CD8-positive, alpha-beta memory T cell (primary cell): Measurements from ENCODE around the gene APIP. TPM values are rescaled to one million over a fixed set of nuclear protein-coding genes. Genes with fewer than 3 reads are reported as not detected.
A peak's percentile ranks its signal among the peaks of the same experiment; 100 is the strongest.

Experiments used
- CTCF ChIA-PET: fragments of 350-600 bp; sonication (Branson Sonifier 250); formaldehyde crosslinking; loops from one replicate; lab custom pipeline; 2021; ENCODE audit warnings: antibody characterized with exemption; lab: Charles Lee
- POLR2A ChIA-PET: fragments of 350-600 bp; sonication (Branson Sonifier 250); formaldehyde crosslinking; loops from one replicate; lab custom pipeline; 2021; ENCODE audit warnings: antibody characterized with exemption; lab: Charles Lee
- DNase-seq, 5 donors: peaks; one replicate each; pipeline versions ENCODE4 v3.0.0 to v3.0.0-alpha.2; 2020 to 2022; ENCODE audit warnings: mixed read lengths in 1 of 5
- H3K27ac ChIP-seq: one replicate; pipeline ENCODE4 v1.7.0; 2013; ENCODE audit warnings: low read depth, mild to moderate bottlenecking, low read length, moderate library complexity
- H3K27me3 ChIP-seq: 2 replicates; pipeline ENCODE4 v1.7.0; 2013; ENCODE audit warnings: low read length, mild to moderate bottlenecking; ENCODE audit not compliant: insufficient read depth, poor library complexity, severe bottlenecking
- H3K36me3 ChIP-seq: 2 replicates; pipeline ENCODE4 v1.7.0; 2013; ENCODE audit warnings: mild to moderate bottlenecking, low read length, moderate library complexity; ENCODE audit not compliant: insufficient read depth
- H3K4me1 ChIP-seq: 2 replicates; pipeline ENCODE4 v1.7.0; 2013; ENCODE audit warnings: mild to moderate bottlenecking, low read length, moderate library complexity; ENCODE audit not compliant: insufficient read depth
- H3K4me3 ChIP-seq: 2 replicates; pipeline ENCODE4 v1.7.0; 2013; ENCODE audit warnings: mild to moderate bottlenecking, low read length
- H3K9me3 ChIP-seq: 2 replicates; pipeline ENCODE4 v1.7.0; 2013; ENCODE audit warnings: mild to moderate bottlenecking, low read length
- H3K27ac Mint-ChIP-seq, 8 donors: one replicate each; pipeline ENCODE4 v1.8.0; 2020 to 2021; ENCODE audit warnings: mixed read lengths in 8 of 8, mild to moderate bottlenecking in 6 of 8, inconsistent platforms in 3 of 8, moderate library complexity in 3 of 8
- H3K27me3 Mint-ChIP-seq, 2 donors: one replicate each; pipeline ENCODE4 v1.8.0; 2020 to 2021; ENCODE audit warnings: mixed read lengths in 2 of 2, mild to moderate bottlenecking in 1 of 2, moderate library complexity in 1 of 2
- H3K36me3 Mint-ChIP-seq, 3 donors: one replicate each; pipeline ENCODE4 v1.8.0; 2020 to 2021; ENCODE audit warnings: mixed read lengths in 3 of 3, inconsistent platforms in 1 of 3, mild to moderate bottlenecking in 1 of 3
- H3K4me1 Mint-ChIP-seq, 3 donors: one replicate each; pipeline ENCODE4 v1.8.0; 2020 to 2021; ENCODE audit warnings: mixed read lengths in 3 of 3, inconsistent platforms in 1 of 3, mild to moderate bottlenecking in 1 of 3
- H3K4me3 Mint-ChIP-seq, 7 donors: one replicate each; pipeline ENCODE4 v1.8.0; 2020 to 2021; ENCODE audit warnings: mixed read lengths in 7 of 7, mild to moderate bottlenecking in 6 of 7, moderate library complexity in 4 of 7, inconsistent platforms in 2 of 7
- H3K9me3 Mint-ChIP-seq, 5 donors: one replicate each; pipeline ENCODE4 v1.8.0; 2020 to 2022; ENCODE audit warnings: mixed read lengths in 5 of 5, mild to moderate bottlenecking in 3 of 5, moderate library complexity in 2 of 5, inconsistent platforms in 1 of 5
- polyA plus RNA-seq: library from polyadenylated mRNA; unstranded; fragments of 300-500 nt; fragmentation: Illumina TruSeq; gene quantifications from one replicate; pipeline ENCODE4 v1.2.3, GENCODE V29; 2021
- total RNA-seq, 2 experiments: library from RNA; stranded (reverse); gene quantifications; one replicate each; pipeline ENCODE4 v1.2.3, GENCODE V29; 2021

Gene APIP
- total and polyA plus RNA-seq, 3 experiments from 2014 or later = 20.4 to 38.8 (median 36.4) TPM

- H3K27me3 Mint-ChIP-seq = peaks cover 0 to 2% of the 10 kb centered on the region in 2 donors
- ChIA-PET POLR2A (no interaction called here), CTCF (no interaction called here)
- Histone ChIP-seq H3K4me3 (no peak overlapping the region), H3K36me3 (no peaks in the 10 kb centered on the region), H3K27ac (no peak overlapping the region), H3K27me3 (no peaks in the 10 kb centered on the region), H3K4me1 (no peaks in the 10 kb centered on the region), H3K9me3 (no peaks in the 10 kb centered on the region)
- H3K36me3 Mint-ChIP-seq = no peaks in the 10 kb centered on the region
- no peaks in the 10 kb centered on the region for H3K9me3 Mint-ChIP-seq
- H3K27ac Mint-ChIP-seq = peak overlapping the region in 1 of 8 donors; percentile 45
- no peak overlapping the region for H3K4me3 Mint-ChIP-seq
- no peaks in the 10 kb centered on the region for H3K4me1 Mint-ChIP-seq
- no peak for DNase-seq
Measured at GRCh38 chr11:34860034-34860433, 56.1 kb downstream of the APIP start.

DNA sequence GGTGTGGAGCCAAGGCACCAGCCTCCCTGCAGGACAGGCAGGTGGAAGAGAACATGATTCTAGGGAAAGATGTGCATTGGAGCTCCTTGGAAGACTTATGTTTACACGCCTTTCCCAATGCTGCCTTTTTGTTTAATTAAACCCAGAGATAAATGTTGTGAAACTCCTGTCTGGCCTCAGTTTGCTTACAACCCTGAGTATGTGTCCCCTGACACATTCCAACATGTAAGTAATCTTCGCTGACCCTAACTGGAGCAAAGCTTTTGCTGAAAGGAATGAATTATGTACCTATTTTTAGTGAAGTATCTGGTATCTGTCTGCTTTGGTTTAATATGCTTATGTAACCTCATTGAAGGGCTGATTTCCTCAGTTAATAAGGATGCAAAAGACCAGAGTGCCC, 56.7 kb downstream of the APIP start:
- H3K36me3 ChIP-seq = no peaks in the 10 kb centered on the region
- H3K27me3 ChIP-seq = no peaks in the 10 kb centered on the region
- no peak for DNase-seq
- CTCF ChIA-PET = no interaction called here
- peak overlapping the region in 1 of 8 donors; percentile 13 for H3K27ac Mint-ChIP-seq
- no peaks in the 10 kb centered on the region for H3K9me3 Mint-ChIP-seq
- H3K27me3 Mint-ChIP-seq = peaks cover 0 to 2% of the 10 kb centered on the region in 2 donors
- no peaks in the 10 kb centered on the region for H3K4me1 Mint-ChIP-seq
- H3K36me3 Mint-ChIP-seq = peaks cover 0 to 2% (median 0%) of the 10 kb centered on the region in 3 donors
- no peak overlapping the region for H3K27ac ChIP-seq
- H3K4me3 ChIP-seq = no peak overlapping the region
- H3K9me3 ChIP-seq = no peaks in the 10 kb centered on the region
- H3K4me1 ChIP-seq = no peaks in the 10 kb centered on the region
- POLR2A ChIA-PET = no interaction called here
- no peak overlapping the region for H3K4me3 Mint-ChIP-seq

- H3K27me3 Mint-ChIP-seq = peaks cover 5% of the 10 kb centered on the region in 2 donors
- H3K9me3 Mint-ChIP-seq = no peaks in the 10 kb centered on the region
- no peak overlapping the region for H3K27ac Mint-ChIP-seq
- POLR2A ChIA-PET = no interaction called here
- Histone ChIP-seq H3K4me1 (no peaks in the 10 kb centered on the region), H3K9me3 (no peaks in the 10 kb centered on the region), H3K36me3 (no peaks in the 10 kb centered on the region), H3K27me3 (no peaks in the 10 kb centered on the region), H3K4me3 (no peak overlapping the region), H3K27ac (no peak overlapping the region)
- H3K4me3 Mint-ChIP-seq = no peak overlapping the region
- no peaks in the 10 kb centered on the region for H3K4me1 Mint-ChIP-seq
- CTCF ChIA-PET = no interaction called here
- DNase-seq = no peak
- peaks cover 0 to 2% (median 0%) of the 10 kb centered on the region in 3 donors for H3K36me3 Mint-ChIP-seq
Measured at GRCh38 chr11:34857463-34857862, 58.7 kb downstream of the APIP start.

GRCh38 chr11:34856251-34856650, 59.9 kb downstream of the APIP start:
- Histone ChIP-seq H3K9me3 (no peaks in the 10 kb centered on the region), H3K27ac (no peak overlapping the region), H3K36me3 (no peaks in the 10 kb centered on the region), H3K27me3 (no peaks in the 10 kb centered on the region), H3K4me1 (no peaks in the 10 kb centered on the region), H3K4me3 (no peak overlapping the region)
- DNase-seq = no peak
- no peak overlapping the region for H3K27ac Mint-ChIP-seq
- H3K9me3 Mint-ChIP-seq = no peaks in the 10 kb centered on the region
- no peak overlapping the region for H3K4me3 Mint-ChIP-seq
- H3K36me3 Mint-ChIP-seq = peaks cover 0 to 2% (median 0%) of the 10 kb centered on the region in 3 donors
- CTCF ChIA-PET = no interaction called here
- H3K27me3 Mint-ChIP-seq = peaks cover 9 to 11% of the 10 kb centered on the region in 2 donors
- POLR2A ChIA-PET = no interaction called here
- no peaks in the 10 kb centered on the region for H3K4me1 Mint-ChIP-seq

DNA sequence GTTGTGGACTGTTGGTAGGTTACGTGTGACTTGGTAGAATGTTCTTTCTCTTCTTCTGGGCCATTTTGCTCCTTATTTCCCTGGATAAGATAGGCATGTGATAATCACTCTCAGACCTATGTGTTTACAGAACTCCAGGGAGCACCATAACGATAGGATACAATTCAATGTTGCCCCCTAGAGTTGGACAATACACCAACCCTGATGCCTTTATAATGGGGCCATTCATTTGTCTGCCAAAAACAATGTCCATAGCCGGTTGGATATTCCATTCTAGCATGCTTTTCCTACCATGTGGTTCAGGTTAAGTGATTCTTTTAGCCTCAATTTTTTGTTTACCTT, 60.5 kb downstream of the APIP start:
- Mint-ChIP-seq H3K9me3 (no peaks in the 10 kb centered on the region), H3K4me3 (no peak overlapping the region), H3K27ac (no peak overlapping the region), H3K27me3 (peaks cover 9 to 11% of the 10 kb centered on the region in 2 donors), H3K4me1 (no peaks in the 10 kb centered on the region), H3K36me3 (peaks cover 0 to 2% (median 0%) of the 10 kb centered on the region in 3 donors)
- no peaks in the 10 kb centered on the region for H3K9me3 ChIP-seq
- H3K4me1 ChIP-seq = no peaks in the 10 kb centered on the region
- no peak for DNase-seq
- no peak overlapping the region for H3K27ac ChIP-seq
- CTCF ChIA-PET = no interaction called here
- POLR2A ChIA-PET = no interaction called here
- no peaks in the 10 kb centered on the region for H3K36me3 ChIP-seq
- no peaks in the 10 kb centered on the region for H3K27me3 ChIP-seq
- no peak overlapping the region for H3K4me3 ChIP-seq

GRCh38 chr11:34855021-34855753, 61.0 kb downstream of the APIP start:
- no peak for DNase-seq
- peaks cover 0 to 2% (median 0%) of the 10 kb centered on the region in 3 donors for H3K36me3 Mint-ChIP-seq
- peaks cover 11% of the 10 kb centered on the region in 2 donors for H3K27me3 Mint-ChIP-seq
- CTCF ChIA-PET = no interaction called here
- Histone ChIP-seq H3K36me3 (no peaks in the 10 kb centered on the region), H3K27me3 (no peaks in the 10 kb centered on the region), H3K27ac (no peak overlapping the region), H3K9me3 (no peaks in the 10 kb centered on the region), H3K4me1 (no peaks in the 10 kb centered on the region), H3K4me3 (no peak overlapping the region)
- no peaks in the 10 kb centered on the region for H3K9me3 Mint-ChIP-seq
- POLR2A ChIA-PET = no interaction called here
- no peak overlapping the region for H3K27ac Mint-ChIP-seq
- H3K4me1 Mint-ChIP-seq = no peaks in the 10 kb centered on the region
- H3K4me3 Mint-ChIP-seq = no peak overlapping the region

GRCh38 chr11:34851916-34852315, 64.3 kb downstream of the APIP start:
- Histone ChIP-seq H3K4me3 (no peak overlapping the region), H3K9me3 (no peaks in the 10 kb centered on the region), H3K27ac (no peak overlapping the region), H3K36me3 (no peaks in the 10 kb centered on the region), H3K27me3 (no peaks in the 10 kb centered on the region), H3K4me1 (no peaks in the 10 kb centered on the region)
- DNase-seq = no peak
- H3K4me3 Mint-ChIP-seq = no peak overlapping the region
- no peaks in the 10 kb centered on the region for H3K4me1 Mint-ChIP-seq
- H3K36me3 Mint-ChIP-seq = peaks cover 0 to 2% (median 0%) of the 10 kb centered on the region in 3 donors
- no peak overlapping the region for H3K27ac Mint-ChIP-seq
- ChIA-PET POLR2A (no interaction called here), CTCF (no interaction called here)
- peaks cover 16 to 22% of the 10 kb centered on the region in 2 donors for H3K27me3 Mint-ChIP-seq
- H3K9me3 Mint-ChIP-seq = no peaks in the 10 kb centered on the region

- no peak overlapping the region for H3K27ac ChIP-seq
- H3K4me1 Mint-ChIP-seq = no peaks in the 10 kb centered on the region
- POLR2A ChIA-PET = no interaction called here
- H3K4me3 ChIP-seq = no peak overlapping the region
- no peak overlapping the region for H3K27ac Mint-ChIP-seq
- H3K4me1 ChIP-seq = no peaks in the 10 kb centered on the region
- H3K9me3 ChIP-seq = no peaks in the 10 kb centered on the region
- H3K4me3 Mint-ChIP-seq = no peak overlapping the region
- peaks cover 20 to 27% of the 10 kb centered on the region in 2 donors for H3K27me3 Mint-ChIP-seq
- no peaks in the 10 kb centered on the region for H3K9me3 Mint-ChIP-seq
- CTCF ChIA-PET = no interaction called here
- peaks cover 0 to 2% (median 0%) of the 10 kb centered on the region in 3 donors for H3K36me3 Mint-ChIP-seq
- no peak for DNase-seq
- H3K36me3 ChIP-seq = no peaks in the 10 kb centered on the region
- no peaks in the 10 kb centered on the region for H3K27me3 ChIP-seq
Measured at GRCh38 chr11:34850334-34850733, 65.8 kb downstream of the APIP start.
